K562 (cell line): ENCODE measurements around the gene TFF1.

Source experiments
- CTCF ChIP-seq, 3 experiments: IDR thresholded peaks in 2 of 3; conservative IDR thresholded peaks in 1 of 3; 2 replicates each; pipeline ENCODE4 v1.5.1; 2011 to 2012; ENCODE audit warnings: low read length in 3 of 3, mild to moderate bottlenecking in 3 of 3, control low read depth in 2 of 3, improper control_type of control experiment in 1 of 3, inconsistent platforms in 1 of 3, low read depth in 1 of 3, mixed read lengths in 1 of 3, moderate library complexity in 1 of 3; ENCODE audit not compliant: insufficient read depth in 2 of 3
- EP300 ChIP-seq: IDR thresholded peaks from 2 replicates; pipeline ENCODE4 v1.6.1; 2012; ENCODE audit warnings: low read length, improper control_type of control experiment
- GTF3C2 ChIP-seq: IDR thresholded peaks from 3 replicates; pipeline ENCODE4 v1.6.1; 2011; ENCODE audit warnings: borderline replicate concordance, mild to moderate bottlenecking, moderate library complexity; ENCODE audit not compliant: insufficient read length; ENCODE audit errors: extremely low read depth
- NR2F6 ChIP-seq: fragments of 450-650 bp; formaldehyde crosslinking; IDR thresholded peaks from 2 replicates; pipeline ENCODE4 v1.4.0; 2020; ENCODE audit warnings: mild to moderate bottlenecking
- THAP12 ChIP-seq: fragments of 250-450 bp; sonication (Bioruptor Pico); IDR thresholded peaks from 2 replicates; pipeline ENCODE4 v1.9.0; 2021; ENCODE audit warnings: mild to moderate bottlenecking, inconsistent platforms

- TF ChIP-seq CTCF (IDR thresholded peaks at IDR 0.05 in 2 of 3, conservative IDR thresholded peaks at IDR 0.05 in 1 of 3; ENCODE audit: insufficient read depth in 2 of 3, low read depth in 1 of 3, low read length in 3 of 3): no peak
- TF ChIP-seq THAP12 (CRISPR knock-in tag): no peak
- no peak for TF ChIP-seq GTF3C2
- TF ChIP-seq NR2F6 (CRISPR knock-in tag): no peak
- TF ChIP-seq EP300: no peak
These were observed 33.6 kb downstream of the TFF1 start for GRCh38 chr21:42332557-42333317.
